Esophagus muscularis mucosa (tissue), 4 donors: ENCODE results near the gene MAP2K6.

Experiments used
- EP300 ChIP-seq: sonication (generic); formaldehyde crosslinking; IDR thresholded peaks from one replicate; pipeline ENCODE4 v1.6.1; 2017; ENCODE audit warnings: antibody characterized with exemption
- POLR2A ChIP-seq: fragments of 450-650 bp; IDR thresholded peaks from one replicate; pipeline ENCODE4 v1.6.1; 2017; ENCODE audit warnings: antibody characterized with exemption, moderate library complexity, mild to moderate bottlenecking, low read depth
- POLR2AphosphoS5 ChIP-seq, 2 donors: sonication (generic); formaldehyde crosslinking; IDR thresholded peaks; one replicate each; pipeline ENCODE4 v1.6.1; 2017; ENCODE audit warnings: antibody characterized with exemption in 2 of 2
- TF ChIP-seq, protein P1 (sequence below), 3 experiments: fragments of 200-600 bp in 2 of 3; fragments of 450-650 bp in 1 of 3; sonication (generic) in 2 of 3; IDR thresholded peaks; one replicate each; pipeline ENCODE4 v1.5.1; 2017 to 2019; ENCODE audit warnings: antibody characterized with exemption in 3 of 3, mild to moderate bottlenecking in 2 of 3, moderate library complexity in 1 of 3

DNA sequence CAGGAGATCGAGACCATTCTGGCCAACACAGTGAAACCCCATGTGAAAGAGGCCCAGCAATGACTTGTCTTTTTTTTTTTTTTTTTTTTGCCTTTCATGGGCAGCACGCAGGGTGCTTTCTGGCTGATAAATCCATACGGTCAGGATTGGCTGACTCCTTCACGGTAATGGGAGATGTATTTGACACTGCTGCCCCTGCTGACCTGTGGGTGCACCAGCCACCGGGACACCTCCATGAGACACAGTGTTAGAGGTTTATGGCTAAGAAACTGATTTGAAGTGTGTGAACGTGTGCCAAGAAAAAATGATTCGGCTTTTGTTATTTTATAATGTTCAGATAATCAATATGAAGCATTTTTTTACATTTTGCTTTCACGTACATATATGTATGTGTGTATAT lies 48.4 kb downstream of the MAP2K6 start:
- TF ChIP-seq, protein P1, sequence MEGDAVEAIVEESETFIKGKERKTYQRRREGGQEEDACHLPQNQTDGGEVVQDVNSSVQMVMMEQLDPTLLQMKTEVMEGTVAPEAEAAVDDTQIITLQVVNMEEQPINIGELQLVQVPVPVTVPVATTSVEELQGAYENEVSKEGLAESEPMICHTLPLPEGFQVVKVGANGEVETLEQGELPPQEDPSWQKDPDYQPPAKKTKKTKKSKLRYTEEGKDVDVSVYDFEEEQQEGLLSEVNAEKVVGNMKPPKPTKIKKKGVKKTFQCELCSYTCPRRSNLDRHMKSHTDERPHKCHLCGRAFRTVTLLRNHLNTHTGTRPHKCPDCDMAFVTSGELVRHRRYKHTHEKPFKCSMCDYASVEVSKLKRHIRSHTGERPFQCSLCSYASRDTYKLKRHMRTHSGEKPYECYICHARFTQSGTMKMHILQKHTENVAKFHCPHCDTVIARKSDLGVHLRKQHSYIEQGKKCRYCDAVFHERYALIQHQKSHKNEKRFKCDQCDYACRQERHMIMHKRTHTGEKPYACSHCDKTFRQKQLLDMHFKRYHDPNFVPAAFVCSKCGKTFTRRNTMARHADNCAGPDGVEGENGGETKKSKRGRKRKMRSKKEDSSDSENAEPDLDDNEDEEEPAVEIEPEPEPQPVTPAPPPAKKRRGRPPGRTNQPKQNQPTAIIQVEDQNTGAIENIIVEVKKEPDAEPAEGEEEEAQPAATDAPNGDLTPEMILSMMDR (IDR thresholded peaks at IDR 0.05) = no peak
- TF ChIP-seq POLR2A = no peak
- TF ChIP-seq EP300 = no peak
- no peak for TF ChIP-seq POLR2AphosphoS5 (IDR thresholded peaks at IDR 0.05)
